H1 (cell line): ENCODE results near the gene RNFT1. TPM values are rescaled to one million over a fixed set of nuclear protein-coding genes. Genes with fewer than 3 reads are reported as not detected.
"Not testable (repeated sequence)": the region's sequence is repeated elsewhere in the genome, so short reads cannot be mapped to it uniquely, and the experiment has no call there.

Experiments
- CTCF ChIA-PET: fragments of 300-600 bp; sonication (Branson Sonifier 250); formaldehyde crosslinking; loops from one replicate; lab custom pipeline; 2021; ENCODE audit not compliant: partially characterized antibody; lab: Charles Lee
- POLR2A ChIA-PET: fragments of 300-600 bp; sonication (Branson Sonifier 250); formaldehyde crosslinking; loops from one replicate; lab custom pipeline; 2021; ENCODE audit warnings: inconsistent platforms; ENCODE audit not compliant: partially characterized antibody; lab: Charles Lee
- DNase-seq, 2 experiments: peaks; one replicate each; pipeline versions ENCODE4 v3.0.0 to v3.0.0-alpha.2; 2010 to 2022; ENCODE audit warnings: low spot score in 2 of 2, low read depth in 1 of 2, mixed read lengths in 1 of 2
- FAIRE-seq: peaks from 2 replicates; lab custom pipeline; 2011; peaks lifted over from hg19 to GRCh38; lab: Jason Lieb, UNC
- H2AFZ ChIP-seq: 2 replicates; pipeline ENCODE4 v1.8.1; 2012; ENCODE audit warnings: low read length, inconsistent platforms
- H2AK5ac ChIP-seq: 2 replicates; pipeline ENCODE4 v1.6.1; 2013; ENCODE audit warnings: low read depth, low read length
- H2BK120ac ChIP-seq: replicated peaks from 2 replicates; pipeline ENCODE3; 2013; ENCODE audit warnings: low read depth, low read length, inconsistent platforms
- H2BK12ac ChIP-seq: 2 replicates; pipeline ENCODE4 v1.6.1; 2013; ENCODE audit warnings: low read depth, low read length
- H2BK15ac ChIP-seq: 2 replicates; pipeline ENCODE4 v1.6.1; 2013; ENCODE audit warnings: low read length
- H2BK20ac ChIP-seq: 2 replicates; pipeline ENCODE4 v1.6.1; 2013; ENCODE audit warnings: low read length
- H2BK5ac ChIP-seq: 2 replicates; pipeline ENCODE4 v1.6.1; 2013; ENCODE audit warnings: low read depth, low read length
- H3K14ac ChIP-seq: 2 replicates; pipeline ENCODE4 v1.6.1; 2013; ENCODE audit warnings: inconsistent platforms; ENCODE audit not compliant: insufficient read length
- H3K18ac ChIP-seq: 2 replicates; pipeline ENCODE4 v1.6.1; 2013; ENCODE audit warnings: low read length; ENCODE audit errors: extremely low read depth
- H3K23ac ChIP-seq: 2 replicates; pipeline ENCODE4 v1.6.1; 2013; ENCODE audit warnings: inconsistent platforms; ENCODE audit not compliant: insufficient read length
- H3K23me2 ChIP-seq: 2 replicates; pipeline ENCODE4 v1.6.1; 2013; ENCODE audit warnings: low read depth, low read length
- H3K27ac ChIP-seq: 2 replicates; pipeline ENCODE4 v1.6.1; 2011; ENCODE audit warnings: low read depth, low read length, inconsistent platforms
- H3K27me3 ChIP-seq, 4 experiments: replicated peaks in 1 of 4; 1 replicate in 1 of 4; 2 replicates in 3 of 4; pipeline versions ENCODE4 v1.6.1 to v1.8.1; 2011 to 2013; ENCODE audit warnings: low read length in 3 of 4, mild to moderate bottlenecking in 3 of 4, inconsistent platforms in 2 of 4, mixed read lengths in 2 of 4, moderate library complexity in 1 of 4; ENCODE audit not compliant: control insufficient read depth in 3 of 4, insufficient read depth in 3 of 4; ENCODE audit errors: extremely low read depth in 1 of 4
- H3K36me3 ChIP-seq, 4 experiments: 2 replicates each; pipeline versions ENCODE4 v1.6.1 to v1.8.1; 2011 to 2013; ENCODE audit warnings: mild to moderate bottlenecking in 4 of 4, low read length in 3 of 4, moderate library complexity in 2 of 4, control low read depth in 1 of 4, inconsistent platforms in 1 of 4; ENCODE audit not compliant: insufficient read depth in 4 of 4, control insufficient read depth in 2 of 4
- H3K4ac ChIP-seq: replicated peaks from 2 replicates; pipeline ENCODE3; 2013; ENCODE audit warnings: low read length, low read depth, mixed read lengths, inconsistent platforms; ENCODE audit not compliant: insufficient read length
- H3K4me1 ChIP-seq, 4 experiments: replicated peaks in 1 of 4; 1 replicate in 1 of 4; 2 replicates in 3 of 4; pipeline versions ENCODE4 v1.6.1 to v1.8.1; 2011 to 2013; ENCODE audit warnings: low read length in 3 of 4, inconsistent platforms in 2 of 4, mixed read lengths in 1 of 4; ENCODE audit not compliant: insufficient read depth in 4 of 4, control insufficient read depth in 3 of 4
- H3K4me2 ChIP-seq, 2 experiments: 2 replicates each; pipeline versions ENCODE4 v1.6.1 to v1.8.1; 2011 to 2013; ENCODE audit warnings: low read depth in 2 of 2, low read length in 2 of 2, control low read depth in 1 of 2, inconsistent platforms in 1 of 2, mild to moderate bottlenecking in 1 of 2; ENCODE audit not compliant: insufficient read depth in 1 of 2
- H3K4me3 ChIP-seq, 4 experiments: fragments of 200-600, 300-600 bp in 1 of 4; sonication (generic), shearing (Covaris generic), sonication (Bioruptor Twin) in 1 of 4; 2 replicates each; pipeline versions ENCODE4 v1.5.1 to v1.8.1; 2011 to 2016; ENCODE audit warnings: low read length in 4 of 4, low read depth in 3 of 4, control low read depth in 2 of 4, inconsistent platforms in 2 of 4, mild to moderate bottlenecking in 2 of 4, mixed read lengths in 1 of 4, moderate library complexity in 1 of 4; ENCODE audit not compliant: insufficient read depth in 2 of 4; ENCODE audit errors: extremely low read depth in 1 of 4
- H3K56ac ChIP-seq: replicated peaks from 2 replicates; pipeline ENCODE3; 2013; ENCODE audit warnings: low read depth, mild to moderate bottlenecking, mixed read lengths, low read length, inconsistent platforms; ENCODE audit not compliant: insufficient read length
- H3K79me1 ChIP-seq: 2 replicates; pipeline ENCODE4 v1.6.1; 2013; ENCODE audit warnings: low read depth, low read length, control low read depth
- H3K79me2 ChIP-seq, 2 experiments: 2 replicates each; pipeline versions ENCODE4 v1.6.1 to v1.8.1; 2012 to 2013; ENCODE audit warnings: low read length in 2 of 2, mild to moderate bottlenecking in 2 of 2, inconsistent platforms in 1 of 2; ENCODE audit not compliant: insufficient read depth in 2 of 2, control insufficient read depth in 1 of 2
- H3K9ac ChIP-seq, 4 experiments: replicated peaks in 1 of 4; 1 replicate in 1 of 4; 2 replicates in 3 of 4; pipeline versions ENCODE4 v1.6.1 to v1.8.1; 2011 to 2013; ENCODE audit warnings: low read depth in 3 of 4, low read length in 3 of 4, control low read depth in 2 of 4, mild to moderate bottlenecking in 2 of 4, moderate library complexity in 2 of 4, inconsistent platforms in 1 of 4; ENCODE audit errors: extremely low read depth in 1 of 4
- H3K9me3 ChIP-seq, 2 experiments: 2 replicates each; pipeline versions ENCODE4 v1.6.1 to v1.8.1; 2012 to 2013; ENCODE audit warnings: mild to moderate bottlenecking in 2 of 2, moderate library complexity in 2 of 2, control low read depth in 1 of 2, inconsistent platforms in 1 of 2, low read depth in 1 of 2, low read length in 1 of 2, mixed read lengths in 1 of 2; ENCODE audit not compliant: insufficient read depth in 2 of 2
- H4K20me1 ChIP-seq, 2 experiments: replicated peaks in 1 of 2; 2 replicates each; pipeline versions ENCODE3 to v1.8.1; 2011 to 2013; ENCODE audit warnings: inconsistent platforms in 2 of 2, low read length in 2 of 2, mild to moderate bottlenecking in 1 of 2; ENCODE audit not compliant: insufficient read depth in 2 of 2, control insufficient read depth in 1 of 2
- H4K5ac ChIP-seq: 2 replicates; pipeline ENCODE4 v1.6.1; 2013; ENCODE audit warnings: low read length, low read depth, mixed read lengths, inconsistent platforms; ENCODE audit not compliant: insufficient read length
- H4K8ac ChIP-seq: 2 replicates; pipeline ENCODE4 v1.8.0; 2013; ENCODE audit warnings: mild to moderate bottlenecking, moderate library complexity, low read length, inconsistent platforms; ENCODE audit not compliant: insufficient read depth; ENCODE audit errors: extremely low read depth
- H4K91ac ChIP-seq: replicated peaks from 2 replicates; pipeline ENCODE3; 2013; ENCODE audit warnings: low read length, mixed read lengths, inconsistent platforms; ENCODE audit not compliant: insufficient read length
- WGBS, 2 experiments: shearing (Covaris generic) in 1 of 2; methylation state at CpG; one replicate each; pipeline versions ENCODE4 v1.1.6 to v1.1.7; 2013 to 2015; ENCODE audit warnings: low lambda C conversion rate in 2 of 2, mixed read lengths in 2 of 2, inconsistent platforms in 1 of 2, low coverage in 1 of 2, missing lambda C conversion rate in 1 of 2; ENCODE audit not compliant: insufficient replicate concordance in 2 of 2, insufficient coverage in 1 of 2, insufficient read length in 1 of 2; ENCODE audit errors: extremely low coverage in 1 of 2, missing lambda C conversion rate in 1 of 2; 5-methylcytosine and 5-hydroxymethylcytosine counted together
- polyA plus RNA-seq, 7 experiments: library from polyadenylated mRNA; depleted of rRNA in 3 of 7; stranded (reverse) in 5 of 7; unstranded in 2 of 7; fragments of >200 nt in 5 of 7; fragments of 200-250 nt in 2 of 7; gene quantifications; 1 replicate in 5 of 7; 2 replicates in 1 of 7; 4 replicates in 1 of 7; pipeline versions ENCODE4 v1.2.1 to v1.2.3, GENCODE V29; 2011 to 2013; ENCODE audit warnings: missing spikeins in 2 of 7, mixed read lengths in 2 of 7
- total RNA-seq: library from RNA; stranded (reverse); fragmentation: NEBNext Ultra II Directional; extraction: Animal tissue kit (Norgen Biotek cat#: 25700); gene quantifications from 2 replicates; pipeline ENCODE4 v1.2.1, GENCODE V29; 2021

Gene RNFT1
- total and polyA plus RNA-seq, 2 of the 8 experiments (the other 6 are each of a cell fraction or from before 2014, with no cell fraction given) = 3.0 to 5.2 TPM

GRCh38 chr17:59973483-59973882 lies 8.9 kb upstream of the RNFT1 start:
- H2BK5ac ChIP-seq, H3K9me3 ChIP-seq, H4K91ac ChIP-seq, H2AFZ ChIP-seq, H3K4me2 ChIP-seq, H3K18ac ChIP-seq, H2BK15ac ChIP-seq, H4K20me1 ChIP-seq, H3K4me3 ChIP-seq, DNase-seq, H2BK12ac ChIP-seq, H3K4me1 ChIP-seq, H3K27me3 ChIP-seq, H4K5ac ChIP-seq, H4K8ac ChIP-seq, H3K36me3 ChIP-seq, H2BK20ac ChIP-seq, H3K23ac ChIP-seq, H3K23me2 ChIP-seq, CTCF ChIA-PET, H2BK120ac ChIP-seq, POLR2A ChIA-PET, H3K56ac ChIP-seq, H3K79me1 ChIP-seq, H3K14ac ChIP-seq, H3K79me2 ChIP-seq, H2AK5ac ChIP-seq, H3K9ac ChIP-seq, FAIRE-seq, H3K27ac ChIP-seq, H3K4ac ChIP-seq: not testable (repeated sequence)
- 90% methylated on average over 8 of the region's 8 CpGs; no CpG with 5 or more reads in 1 of the 2 experiments for WGBS, 2 experiments
